Daoy (cell line): ENCODE data around the gene MS4A2. TPM values are rescaled to one million over a fixed set of nuclear protein-coding genes. Genes with fewer than 3 reads are reported as not detected.
"Not testable (repeated sequence)": the region's sequence is repeated elsewhere in the genome, so short reads cannot be mapped to it uniquely, and the experiment has no call there.

ENCODE experiments used
- DNase-seq: peaks from one replicate; pipeline ENCODE4 v3.0.0-alpha.2; 2015; ENCODE audit warnings: low read depth
- total RNA-seq: library from RNA; depleted of rRNA; stranded (reverse); fragments of >200 nt; shearing (Covaris generic); gene quantifications from 2 replicates; pipeline ENCODE4 v1.2.3, GENCODE V29; 2014; rRNA removed

MS4A2 gene
- total RNA-seq = not detected in 2 replicates

DNA sequence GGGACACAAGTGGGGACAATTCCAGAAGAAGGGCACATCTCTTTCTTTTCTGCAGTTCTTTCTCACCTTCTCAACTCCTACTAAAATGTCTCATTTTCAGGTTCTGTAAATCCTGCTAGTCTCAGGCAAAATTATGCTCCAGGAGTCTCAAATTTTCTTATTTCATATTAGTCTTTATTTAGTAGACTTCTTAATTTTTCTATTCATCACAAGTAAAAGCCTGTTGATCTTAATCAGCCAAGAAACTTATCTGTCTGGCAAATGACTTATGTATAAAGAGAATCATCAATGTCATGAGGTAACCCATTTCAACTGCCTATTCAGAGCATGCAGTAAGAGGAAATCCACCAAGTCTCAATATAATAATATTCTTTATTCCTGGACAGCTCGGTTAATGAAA is at the start of gene MS4A2:
Gene MS4A2, plus strand, starts transcription at position 301 of the 400 bp plus-strand sequence. CDS start 102 bp downstream, outside the sequence.
- DNase-seq = no peak

DNA sequence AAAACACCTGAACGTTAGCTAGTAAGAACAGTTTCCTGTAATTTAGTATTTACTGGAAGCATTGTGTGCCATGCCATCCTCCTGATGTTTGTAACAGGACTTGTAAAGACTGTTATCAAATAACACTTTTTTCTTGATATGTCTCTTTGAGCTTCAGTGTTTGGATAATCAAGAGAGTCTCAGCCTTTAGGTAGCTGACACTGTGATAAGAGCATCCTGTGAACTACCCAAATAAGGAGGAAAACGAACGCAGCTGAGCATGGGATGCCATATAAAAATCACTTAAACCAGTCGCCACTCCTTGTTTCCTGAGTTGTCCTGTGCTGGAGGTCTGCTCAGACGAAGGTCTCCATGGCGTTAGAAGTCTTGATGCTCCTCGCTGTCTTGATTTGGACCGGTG is 48.4 kb upstream of the MS4A2 start, which contains the start of gene OOSP2:
Gene OOSP2, plus strand, starts transcription at position 301 of the 400 bp plus-strand sequence. Its CDS starts 51 bp downstream, at position 352.
- DNase-seq = no peak

DNA sequence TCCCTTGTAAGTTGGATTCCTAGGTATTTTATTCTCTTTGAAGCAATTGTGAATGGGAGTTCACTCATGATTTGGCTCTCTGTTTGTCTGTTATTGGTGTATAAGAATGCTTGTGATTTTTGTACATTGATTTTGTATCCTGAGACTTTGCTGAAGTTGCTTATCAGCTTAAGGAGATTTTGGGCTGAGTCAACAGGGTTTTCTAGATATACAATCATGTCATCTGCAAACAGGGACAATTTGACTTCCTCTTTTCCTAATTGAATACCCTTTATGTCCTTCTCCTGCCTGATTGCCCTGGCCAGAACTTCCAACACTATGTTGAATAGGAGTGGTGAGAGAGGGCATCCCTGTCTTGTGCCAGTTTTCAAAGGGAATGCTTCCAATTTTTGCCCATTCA is 38.0 kb upstream of the MS4A2 start:
- not testable (repeated sequence) for DNase-seq

DNA sequence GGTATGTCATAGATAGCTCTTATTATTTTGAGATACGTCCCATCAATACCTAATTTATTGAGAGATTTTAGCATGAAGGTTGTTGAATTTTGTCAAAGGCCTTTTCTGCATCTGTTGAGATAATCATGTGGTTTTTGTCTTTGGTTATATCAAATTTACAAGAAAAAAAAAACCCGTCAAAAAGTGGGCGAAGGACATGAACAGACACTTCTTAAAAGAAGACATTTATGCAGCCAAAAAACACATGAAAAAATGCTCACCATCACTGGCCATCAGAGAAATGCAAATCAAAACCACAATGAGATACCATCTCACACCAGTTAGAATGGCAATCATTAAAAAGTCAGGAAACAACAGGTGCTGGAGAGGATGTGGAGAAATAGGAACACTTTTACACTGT is 37.6 kb upstream of the MS4A2 start:
- not testable (repeated sequence) for DNase-seq

DNA sequence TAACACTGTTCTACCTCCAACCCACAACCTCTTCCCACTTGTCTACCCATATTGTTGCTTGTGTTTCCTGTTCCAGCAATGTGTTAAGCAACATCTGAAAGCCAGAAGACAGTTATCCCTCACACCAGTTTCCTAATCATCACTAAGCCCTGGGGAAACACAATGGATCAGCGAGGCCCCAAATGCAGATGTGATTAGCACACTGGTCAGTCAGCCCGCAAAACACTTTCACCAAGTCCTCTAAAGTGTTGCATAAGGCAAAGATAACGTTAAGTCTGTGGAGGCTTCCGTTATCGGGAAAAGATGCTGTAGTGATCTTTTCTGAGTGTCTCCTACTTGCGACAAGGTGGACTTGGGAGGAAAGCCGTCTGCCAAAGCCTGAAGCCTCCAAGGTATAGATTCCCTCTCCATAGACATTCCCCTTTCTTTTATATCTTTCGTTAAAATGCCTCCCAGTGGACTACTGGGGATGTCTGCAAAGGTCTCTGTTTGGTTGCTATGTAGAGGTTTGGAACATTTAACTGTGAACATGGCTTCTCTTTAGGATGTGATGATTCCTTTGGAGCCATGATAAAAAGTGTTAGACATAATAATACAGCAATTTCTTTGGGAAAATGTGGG is 32.0 kb upstream of the MS4A2 start, which contains the start of gene MS4A3:
Gene MS4A3, plus strand, starts transcription at position 317 of the 621 bp plus-strand sequence. CDS start 4,496 bp downstream, outside the sequence.
- DNase-seq = no peak

DNA sequence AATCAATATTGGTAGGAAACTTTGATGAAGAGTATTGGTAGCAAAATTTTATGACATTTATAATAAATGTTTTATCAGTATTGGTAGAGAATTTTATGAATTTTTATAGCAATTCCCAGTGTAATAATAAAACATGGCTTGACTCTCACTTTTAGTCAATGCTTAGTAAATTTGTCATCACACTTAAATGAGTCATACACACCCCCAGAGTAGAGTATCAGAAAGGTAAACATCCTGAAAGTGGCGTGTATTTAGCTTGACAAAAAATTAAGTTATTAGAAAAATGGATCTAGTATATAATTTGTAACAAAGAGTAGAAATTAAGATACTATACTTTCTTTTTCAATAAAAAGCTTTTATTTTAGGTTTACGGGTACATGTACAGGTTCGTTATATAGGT is 29.4 kb upstream of the MS4A2 start:
- peak; percentile 13 for DNase-seq

DNA sequence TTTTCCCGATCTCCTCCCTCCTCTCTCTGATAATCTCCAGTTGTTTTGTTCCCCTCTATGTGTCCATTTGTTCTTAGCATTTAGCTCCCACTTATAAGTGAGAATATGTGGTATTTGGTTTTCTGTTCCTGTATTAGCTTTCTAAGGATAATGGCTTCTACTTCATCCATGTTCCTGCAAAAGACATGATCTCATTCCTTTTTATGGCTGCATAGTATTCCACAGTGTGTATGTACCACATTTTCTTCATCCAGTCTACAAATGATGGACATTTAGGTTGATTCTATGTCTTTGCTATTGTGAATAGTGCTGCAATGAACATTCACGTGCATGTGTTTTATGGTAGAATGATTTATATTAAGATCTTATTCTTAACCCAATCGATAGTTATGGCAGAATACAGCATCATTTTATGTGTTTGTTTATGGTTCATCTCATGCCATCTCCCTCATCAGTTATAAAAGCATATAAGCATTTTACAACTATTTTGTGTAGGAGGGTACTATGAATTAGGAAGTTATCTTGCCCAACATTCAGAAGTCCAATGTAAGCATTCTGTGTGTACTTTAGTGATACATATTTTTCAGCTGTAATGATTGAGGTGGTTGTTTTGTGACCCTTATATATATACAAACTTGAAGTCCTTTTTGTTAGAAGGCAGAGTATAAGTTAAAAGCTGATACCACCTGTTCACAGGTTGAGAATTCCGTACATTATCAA is 28.8 kb upstream of the MS4A2 start:
- DNase-seq = no peak

DNA sequence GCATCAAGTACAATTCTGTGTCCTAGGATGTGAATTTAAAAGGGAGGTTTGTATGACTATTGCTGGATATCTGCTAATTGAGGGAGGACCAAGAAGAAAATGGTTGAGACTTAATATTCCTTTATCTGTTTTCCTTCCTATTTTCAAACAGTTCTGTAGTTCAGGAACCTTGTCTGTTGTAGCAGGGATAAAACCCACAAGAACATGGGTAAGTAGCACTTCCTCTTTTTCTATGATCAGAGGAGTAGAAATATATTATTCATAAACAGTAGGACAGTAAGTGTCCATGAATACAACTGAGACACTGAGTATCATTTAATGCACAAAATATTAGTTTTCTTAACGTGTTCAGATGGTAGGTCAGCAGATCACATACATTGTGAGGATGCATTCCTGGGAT is 24.4 kb upstream of the MS4A2 start:
- DNase-seq = no peak

DNA sequence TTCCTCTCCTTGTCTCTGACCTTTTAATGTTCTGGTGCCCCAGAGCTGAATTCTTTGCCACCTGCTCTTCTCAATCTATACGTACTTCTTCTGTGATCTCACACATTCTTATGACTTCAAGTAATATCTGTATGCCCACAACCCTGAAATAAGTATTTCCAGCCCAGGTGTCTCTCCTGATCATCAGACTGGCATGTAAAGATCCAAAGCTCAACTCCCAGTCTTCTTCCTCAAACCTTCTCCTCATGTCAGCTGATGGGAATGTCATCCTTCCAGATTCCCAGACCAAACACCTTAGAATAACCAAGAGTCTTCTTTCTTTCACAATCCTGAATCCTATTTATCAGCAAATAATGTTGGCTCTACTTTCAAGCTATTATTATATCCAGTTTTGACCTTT is 22.7 kb upstream of the MS4A2 start:
- DNase-seq = no peak

DNA sequence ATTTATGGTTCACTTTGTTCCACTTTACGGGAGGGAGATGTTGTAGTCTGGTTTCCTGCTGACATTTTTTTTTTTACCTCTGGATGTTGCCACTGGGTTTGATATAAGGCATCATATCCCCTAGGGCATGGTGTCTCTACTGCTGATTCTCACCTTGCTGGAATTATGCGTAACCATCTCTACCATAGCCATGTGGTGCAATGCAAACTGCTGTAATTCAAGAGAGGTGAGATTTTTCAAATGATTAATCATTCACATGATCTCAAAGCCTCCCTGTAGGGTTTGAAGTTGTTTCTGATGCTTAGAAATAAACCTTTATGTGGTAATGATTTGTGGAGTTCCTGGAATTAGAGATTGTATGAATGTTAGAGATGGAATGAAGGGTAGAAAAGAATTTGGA is 19.0 kb upstream of the MS4A2 start:
- DNase-seq = no peak

DNA sequence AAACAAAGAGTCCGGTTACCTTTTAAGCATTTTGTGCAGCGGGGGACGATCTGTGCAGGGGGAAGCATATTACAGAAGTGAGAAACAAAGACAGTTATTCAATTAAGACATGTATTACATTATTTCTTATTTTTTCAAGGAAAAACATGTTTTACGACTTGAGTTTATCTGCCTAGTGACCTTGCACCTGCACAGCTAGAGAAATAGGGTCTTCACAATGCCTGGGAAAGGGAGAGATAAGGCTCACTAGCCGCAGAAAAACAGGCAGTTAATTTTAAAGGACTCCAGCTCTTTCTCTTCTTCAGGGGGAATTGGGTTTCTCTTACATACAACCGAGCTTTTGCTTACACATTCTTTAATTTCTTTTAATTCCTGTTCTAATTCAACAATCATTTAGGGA is 16.8 kb upstream of the MS4A2 start:
- DNase-seq = not testable (repeated sequence)

DNA sequence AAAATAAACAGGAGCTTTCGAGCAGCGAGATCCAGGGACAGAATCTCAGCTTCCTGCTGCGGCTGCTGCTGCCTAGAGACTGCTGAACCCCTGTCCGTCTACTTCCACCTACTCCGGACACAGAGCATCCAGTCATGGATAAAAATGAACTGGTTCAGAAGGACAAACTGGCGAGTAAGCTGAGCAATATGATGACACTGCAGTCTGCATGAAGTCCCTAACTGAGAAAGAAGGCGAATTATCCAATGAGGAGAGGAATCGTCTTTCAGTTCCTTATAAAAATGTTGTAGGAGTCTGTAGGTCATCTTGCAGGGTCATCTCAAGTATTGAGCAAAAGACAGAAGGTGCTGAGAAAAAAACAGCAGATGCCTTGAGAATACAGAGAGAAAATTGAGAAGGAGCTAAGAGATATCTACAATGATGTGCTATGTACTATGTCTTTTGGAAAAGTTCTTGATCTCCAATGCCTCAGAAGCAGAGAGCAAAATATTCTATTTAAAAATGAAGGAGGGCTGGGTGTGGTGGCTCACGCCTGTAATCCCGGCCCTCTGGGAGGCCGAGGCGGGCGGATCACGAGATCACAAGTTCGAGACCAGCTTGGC is 11.1 kb upstream of the MS4A2 start:
- DNase-seq = no peak

DNA sequence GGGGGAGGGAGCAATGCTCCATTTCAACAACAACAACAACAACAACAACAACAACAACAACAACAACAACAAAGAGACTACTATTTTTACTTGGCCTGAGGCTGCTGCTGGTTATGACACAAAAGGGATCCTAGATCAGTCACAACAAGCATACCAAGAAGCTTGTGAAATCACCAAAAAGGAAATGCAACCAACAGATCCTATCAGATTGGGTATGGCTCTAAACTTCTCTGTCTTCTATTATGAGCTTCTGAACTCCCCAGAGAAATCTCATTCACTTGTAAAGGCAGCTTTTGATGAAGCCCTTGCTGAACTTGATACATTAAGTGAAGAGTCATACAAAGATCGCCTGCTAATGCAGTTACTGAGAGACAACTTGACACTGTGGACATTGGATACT is 10.5 kb upstream of the MS4A2 start:
- DNase-seq = no peak

DNA sequence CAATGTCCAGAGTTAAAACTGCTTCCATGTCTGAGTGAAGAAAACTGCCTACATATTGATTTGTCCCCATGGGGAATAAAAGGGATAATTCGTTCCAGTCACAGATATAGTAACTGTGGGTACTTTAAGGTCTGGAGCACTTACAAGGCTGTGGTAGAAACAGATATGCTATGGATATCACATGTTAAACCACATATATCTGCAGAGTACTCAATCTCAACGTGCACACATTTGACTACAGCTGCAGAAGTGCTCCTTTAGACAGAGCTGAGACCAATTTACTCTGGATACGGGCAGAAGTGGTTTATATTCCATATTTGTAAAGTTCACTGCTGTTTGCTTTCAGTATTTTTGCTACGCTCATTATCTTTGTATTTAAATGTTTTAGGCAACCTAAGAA is 9.7 kb upstream of the MS4A2 start:
- DNase-seq = no peak

DNA sequence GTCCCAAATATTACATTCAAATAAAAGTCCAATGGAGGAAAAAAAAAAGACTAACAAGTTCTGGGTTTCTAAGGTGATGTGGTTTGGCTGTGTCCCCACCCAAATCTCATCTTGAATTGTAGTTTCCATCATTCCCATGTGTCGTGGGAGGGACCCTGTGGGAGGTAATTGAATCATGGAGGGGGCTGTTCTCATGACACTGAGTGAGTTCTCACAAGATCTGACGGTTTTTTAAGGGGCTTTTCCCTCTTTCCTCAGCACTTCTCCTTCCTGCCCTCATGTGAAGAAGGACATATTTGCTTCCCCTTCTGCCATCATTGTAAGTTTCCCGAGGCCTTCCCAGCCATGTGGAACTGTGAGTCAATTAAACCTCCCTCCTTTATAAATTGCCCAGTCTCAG is 7.9 kb upstream of the MS4A2 start:
- no peak for DNase-seq

DNA sequence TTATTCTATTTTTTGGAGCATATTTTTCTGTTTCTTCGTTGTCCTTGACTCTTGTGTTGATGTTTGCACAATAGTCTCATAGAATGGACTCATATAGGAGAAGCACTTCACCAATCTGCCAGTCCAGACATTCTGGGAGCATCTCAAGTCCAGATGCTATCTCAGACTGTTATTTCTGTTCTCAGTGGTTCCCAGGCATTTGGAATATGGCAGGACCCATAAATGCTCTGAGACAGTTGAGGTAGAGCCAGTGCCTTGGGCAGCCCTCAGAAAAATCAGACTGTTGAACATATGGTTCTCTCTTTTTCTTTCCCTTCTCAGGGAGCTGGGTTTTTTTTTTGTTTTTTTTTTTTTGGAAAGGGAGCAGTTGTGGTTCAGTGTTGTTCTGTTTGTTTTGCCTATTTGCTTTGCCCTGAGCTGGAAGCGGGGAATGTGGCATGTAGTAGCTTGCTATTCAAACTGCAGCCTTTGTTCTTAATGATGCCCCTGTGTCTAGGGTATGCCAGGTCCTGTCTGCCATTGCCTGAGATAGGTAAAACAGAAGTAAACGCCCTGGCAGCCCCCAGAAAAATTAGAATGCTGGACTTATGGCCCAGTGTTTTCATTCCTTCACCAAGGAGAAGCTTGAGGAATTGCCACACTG is 3.7 kb upstream of the MS4A2 start:
- no peak for DNase-seq

DNA sequence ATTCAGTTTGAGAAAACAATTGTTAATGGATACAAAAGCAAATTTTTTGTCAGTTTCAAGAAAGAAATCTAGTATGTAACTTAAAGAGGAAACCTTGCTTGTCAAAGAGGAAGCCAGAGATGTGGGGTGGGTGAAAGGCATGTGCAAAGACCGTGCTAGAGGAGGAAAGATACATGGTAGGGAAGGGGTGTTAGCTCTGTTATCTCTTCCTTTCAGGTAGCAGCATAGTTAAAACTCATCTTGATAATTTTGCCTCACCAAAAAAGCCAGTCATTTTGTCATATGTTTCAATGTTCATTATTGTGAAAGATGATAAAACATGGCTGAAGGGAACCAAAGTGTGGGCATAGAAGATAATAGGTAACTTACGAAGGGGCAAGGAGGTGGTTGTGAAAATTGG is 2.6 kb upstream of the MS4A2 start:
- DNase-seq = no peak

DNA sequence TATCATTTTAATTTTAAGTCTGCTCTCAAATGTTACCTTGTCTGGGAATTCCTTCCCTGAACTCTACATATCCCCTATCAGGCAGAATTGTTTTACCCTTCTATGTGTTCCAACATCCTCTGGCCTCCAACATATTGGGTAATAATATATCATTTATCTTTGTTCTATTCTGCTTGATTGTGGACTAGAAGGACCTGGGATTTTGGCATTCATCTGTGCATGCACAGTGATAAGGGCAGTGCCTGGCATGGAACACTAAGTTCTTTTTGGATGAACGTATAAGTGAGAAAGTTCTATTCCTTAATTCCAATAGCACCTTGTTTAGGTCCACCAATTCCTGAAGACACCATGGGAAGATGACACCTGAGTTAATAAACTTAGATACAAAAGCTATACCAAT is 1.2 kb upstream of the MS4A2 start:
- DNase-seq = no peak

DNA sequence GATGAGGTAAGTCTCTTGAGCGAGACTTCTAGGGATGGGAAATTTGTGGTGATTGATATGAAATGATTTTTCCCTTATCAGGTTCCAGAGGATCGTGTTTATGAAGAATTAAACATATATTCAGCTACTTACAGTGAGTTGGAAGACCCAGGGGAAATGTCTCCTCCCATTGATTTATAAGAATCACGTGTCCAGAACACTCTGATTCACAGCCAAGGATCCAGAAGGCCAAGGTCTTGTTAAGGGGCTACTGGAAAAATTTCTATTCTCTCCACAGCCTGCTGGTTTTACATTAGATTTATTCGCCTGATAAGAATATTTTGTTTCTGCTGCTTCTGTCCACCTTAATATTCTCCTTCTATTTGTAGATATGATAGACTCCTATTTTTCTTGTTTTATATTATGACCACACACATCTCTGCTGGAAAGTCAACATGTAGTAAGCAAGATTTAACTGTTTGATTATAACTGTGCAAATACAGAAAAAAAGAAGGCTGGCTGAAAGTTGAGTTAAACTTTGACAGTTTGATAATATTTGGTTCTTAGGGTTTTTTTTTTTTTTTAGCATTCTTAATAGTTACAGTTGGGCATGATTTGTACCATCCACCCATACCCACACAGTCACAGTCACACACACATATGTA is 7.1 kb downstream of the MS4A2 start:
- DNase-seq = no peak

DNA sequence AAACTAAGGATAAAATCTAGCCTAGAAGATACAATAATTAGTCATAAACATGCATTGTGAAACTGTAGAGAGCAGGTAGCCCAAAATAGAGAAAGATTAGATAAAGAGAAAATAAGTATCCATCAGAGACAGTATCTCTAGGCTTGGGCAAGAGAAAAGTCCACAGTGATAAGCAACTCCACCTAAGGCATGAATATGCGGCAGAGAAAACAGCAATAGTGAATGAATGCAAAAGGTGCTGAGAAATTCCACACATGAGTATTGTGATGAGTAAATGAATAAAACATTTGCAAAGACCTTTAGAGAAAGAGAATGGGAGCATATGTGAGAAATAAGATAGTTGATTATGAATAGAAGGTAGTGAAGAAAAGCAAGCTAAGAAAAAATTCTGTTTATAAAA is 8.7 kb downstream of the MS4A2 start:
- DNase-seq = no peak

DNA sequence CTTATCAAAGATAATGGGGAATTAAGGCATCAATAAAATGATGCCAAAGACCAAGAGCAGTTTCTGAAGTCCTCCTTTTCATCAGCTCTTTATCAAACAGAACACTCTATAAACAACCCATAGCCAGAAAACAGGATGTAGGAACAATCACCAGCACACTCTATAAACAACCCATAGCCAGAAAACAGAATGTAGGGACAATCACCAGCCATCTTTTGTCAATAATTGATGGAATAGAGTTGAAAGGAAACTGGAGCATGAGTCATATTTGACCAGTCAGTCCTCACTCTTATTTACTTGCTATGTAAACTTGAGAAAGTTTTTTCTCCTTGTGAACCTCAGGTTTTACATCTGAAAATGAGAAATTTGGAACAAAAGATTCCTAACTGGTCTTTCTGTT is 10.0 kb downstream of the MS4A2 start:
- DNase-seq = no peak

DNA sequence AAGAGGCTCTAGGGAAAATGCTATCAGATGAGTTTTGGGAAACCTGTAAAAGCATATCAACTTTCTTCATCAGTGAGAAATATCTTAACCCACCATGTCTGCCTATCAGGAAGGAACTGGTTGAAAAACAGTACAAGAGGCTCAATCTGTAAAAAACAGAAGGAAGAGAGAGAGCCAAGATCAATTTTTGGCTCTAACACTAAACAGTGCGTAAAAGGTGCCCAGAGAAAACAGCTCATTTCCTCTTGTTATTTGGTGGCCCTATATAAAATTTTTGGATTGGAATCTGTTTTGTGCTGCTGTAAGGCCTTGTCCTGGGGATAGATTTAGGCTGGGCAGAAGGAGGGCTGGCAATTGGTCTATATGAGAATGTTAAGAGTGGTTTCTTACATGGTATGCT is 12.1 kb downstream of the MS4A2 start:
- DNase-seq = no peak
